ENCODE results near the gene TBC1D24. TPM values are rescaled to one million over a fixed set of nuclear protein-coding genes. Genes with fewer than 3 reads are reported as not detected.

Gene TBC1D24
- total RNA-seq, 1 experiment from 2014 or later = 24.6 TPM

DNA sequence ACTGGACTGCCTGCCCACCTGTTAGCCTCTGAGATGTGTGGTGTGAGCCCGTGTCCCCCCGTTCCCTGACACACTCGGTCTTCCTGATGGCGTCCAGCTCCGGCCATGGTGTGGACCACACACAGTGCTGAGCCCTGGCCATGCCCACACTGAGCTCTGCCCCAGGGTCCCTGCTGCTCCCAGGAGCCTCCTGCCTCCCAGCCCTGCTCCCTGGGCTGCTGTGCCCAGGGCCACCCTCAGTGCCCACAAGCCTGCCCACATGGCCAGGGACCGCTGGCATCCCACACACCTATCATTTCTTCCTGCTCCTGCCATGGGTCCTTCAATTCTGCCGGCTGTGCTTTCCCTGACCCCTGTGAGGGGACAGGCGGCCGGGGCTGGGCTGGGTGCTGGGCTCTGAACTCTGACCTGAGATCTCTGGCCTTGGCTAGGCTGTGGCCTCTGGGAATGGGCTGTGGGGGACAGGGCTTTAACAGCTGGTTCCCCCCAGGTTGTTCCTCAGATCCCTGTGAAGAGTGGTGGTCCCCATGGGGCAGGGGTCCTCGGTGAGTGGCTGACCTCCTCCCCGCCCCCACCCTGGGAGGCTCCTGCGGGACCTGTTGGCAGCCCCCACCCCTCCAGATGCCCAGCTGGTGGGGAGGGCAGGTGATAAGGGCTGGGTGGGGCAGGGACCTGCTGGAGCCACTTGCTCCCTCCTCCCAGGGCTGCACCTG is 52.3 kb downstream of the TBC1D24 start:
- no peak for TF ChIP-seq YY1 (IDR thresholded peaks at IDR 0.05; ENCODE audit: extremely low read depth, insufficient replicate concordance, low read depth, low read length)
- no peak for TF ChIP-seq POLR2AphosphoS5 (IDR thresholded peaks at IDR 0.05; ENCODE audit: low read depth, low read length)
- TF ChIP-seq EGR1 (IDR thresholded peaks at IDR 0.05; ENCODE audit: low read depth) = no peak
- no peak for TF ChIP-seq CEBPB (IDR thresholded peaks at IDR 0.05; ENCODE audit: low read depth)
- POLR2A ChIA-PET = no interaction called here
- H3K27ac ChIP-seq (ENCODE audit: low read depth, low read length) = no peak overlapping the region

GRCh38 chr16:2527784-2528100 is 52.8 kb downstream of the TBC1D24 start:
- Histone ChIP-seq H3K79me2 (ENCODE audit: insufficient read depth, low read length) (peaks cover 18% of the 10 kb centered on the region), H3K4me1 (ENCODE audit: control insufficient read depth in 1 of 2, insufficient read depth in 2 of 2, low read length in 2 of 2) (peaks cover 0 to 19% of the 10 kb centered on the region in 2 experiments; a peak in 2 of 4 replicates), H3K9ac (ENCODE audit: low read length) (no peak overlapping the region), H4K20me1 (ENCODE audit: insufficient read depth) (no peaks in the 10 kb centered on the region), H3K4me3 (replicated peaks in 1 of 2; ENCODE audit: low read depth in 1 of 2, low read length in 2 of 2) (no peak overlapping the region), H3K9me3 (ENCODE audit: control insufficient read depth in 1 of 2, insufficient read depth in 1 of 2, low read depth in 1 of 2, low read length in 2 of 2) (no peaks in the 10 kb centered on the region), H3K36me3 (ENCODE audit: control insufficient read depth in 1 of 2, insufficient read depth in 2 of 2, low read length in 2 of 2) (peaks cover 12 to 40% of the 10 kb centered on the region in 2 experiments; a peak in 3 of 4 replicates), H3K27ac (ENCODE audit: low read depth, low read length) (no peak overlapping the region), H3K4me2 (ENCODE audit: low read length) (no peak overlapping the region), H3K9me2 (ENCODE audit: insufficient read depth) (no peaks in the 10 kb centered on the region), H2AFZ (ENCODE audit: low read depth, low read length, poor library complexity, severe bottlenecking) (no peak overlapping the region), H3K27me3 (ENCODE audit: insufficient read depth, low read length) (no peaks in the 10 kb centered on the region)
- no TSS peak for BruUV-seq (replicated peaks)
- intact Hi-C loops (cut with micrococcal nuclease) = no loop called here
- ChIA-PET POLR2A (no interaction called here), RAD21 (ENCODE audit: low non-redundant PET in 1 of 2, low total read pairs in 2 of 2, uncharacterized antibody in 2 of 2, unreplicated experiment in 2 of 2) (no interaction called here), CTCF (no interaction called here)
- no peak for ATAC-seq
- no peak for TF ChIP-seq ATF3 (IDR thresholded peaks at IDR 0.05)
- TF ChIP-seq CBX3 (IDR thresholded peaks at IDR 0.05; ENCODE audit: low read depth) = no peak
- no peak for TF ChIP-seq ZNF274 (IDR thresholded peaks at IDR 0.05; ENCODE audit: low read depth, low read length)
- TF ChIP-seq SP1 (IDR thresholded peaks at IDR 0.05; ENCODE audit: low read depth) = no peak
- TF ChIP-seq EGR1 (IDR thresholded peaks at IDR 0.05; ENCODE audit: low read depth) = no peak
- TF ChIP-seq TCF7L2 (IDR thresholded peaks at IDR 0.05; ENCODE audit: borderline replicate concordance, extremely low read depth, insufficient read depth, insufficient read length) = no peak
- TF ChIP-seq ZBTB33 (IDR thresholded peaks at IDR 0.05; ENCODE audit: extremely low read depth, insufficient replicate concordance, low read length) = no peak
- no peak for TF ChIP-seq POLR2A (IDR thresholded peaks at IDR 0.05; ENCODE audit: borderline replicate concordance, extremely low read depth, insufficient read depth, insufficient read length)
- no peak for DNase-seq (ENCODE audit: low read depth, low spot score)

More for the DNA sequence above, 52.3 kb downstream of the TBC1D24 start:
- ATAC-seq (no peak), DNase-seq (ENCODE audit: low read depth, low spot score) (no peak)
- peaks cover 0 to 14% of the 10 kb centered on the region in 2 experiments; a peak in 2 of 4 replicates for H3K4me1 ChIP-seq (ENCODE audit: control insufficient read depth in 1 of 2, insufficient read depth in 2 of 2, low read length in 2 of 2)
- intact Hi-C loops (cut with micrococcal nuclease) = no loop called here
- ChIA-PET RAD21 (ENCODE audit: low non-redundant PET in 1 of 2, low total read pairs in 2 of 2, uncharacterized antibody in 2 of 2, unreplicated experiment in 2 of 2) (no interaction called here), CTCF (no interaction called here)
- H3K9me2 ChIP-seq (ENCODE audit: insufficient read depth) = no peaks in the 10 kb centered on the region
- no TSS peak for BruUV-seq (replicated peaks)
- H3K79me2 ChIP-seq (ENCODE audit: insufficient read depth, low read length) = peaks cover 19% of the 10 kb centered on the region
- peaks cover 12 to 40% of the 10 kb centered on the region in 2 experiments; a peak in 3 of 4 replicates for H3K36me3 ChIP-seq (ENCODE audit: control insufficient read depth in 1 of 2, insufficient read depth in 2 of 2, low read length in 2 of 2)
- no peaks in the 10 kb centered on the region for H4K20me1 ChIP-seq (ENCODE audit: insufficient read depth)
- H3K9ac ChIP-seq (ENCODE audit: low read length) = no peak overlapping the region
- H3K4me3 ChIP-seq (replicated peaks in 1 of 2; ENCODE audit: low read depth in 1 of 2, low read length in 2 of 2) = no peak overlapping the region
- H2AFZ ChIP-seq (ENCODE audit: low read depth, low read length, poor library complexity, severe bottlenecking) = no peak overlapping the region
- no peaks in the 10 kb centered on the region for H3K9me3 ChIP-seq (ENCODE audit: control insufficient read depth in 1 of 2, insufficient read depth in 1 of 2, low read depth in 1 of 2, low read length in 2 of 2)
- H3K27me3 ChIP-seq (ENCODE audit: insufficient read depth, low read length) = no peaks in the 10 kb centered on the region
- no peak overlapping the region for H3K4me2 ChIP-seq (ENCODE audit: low read length)
